GM19240 (cell line): Measurements from ENCODE around the gene SLC13A5.

Experiments used
- DNase-seq: peaks from one replicate; pipeline ENCODE4 v3.0.0; 2011; ENCODE audit warnings: low spot score; ENCODE audit not compliant: insufficient read length

Gene SLC13A5

GRCh38 chr17:6639586-6640535, 73.3 kb downstream of the SLC13A5 start:
- no peak for DNase-seq

DNA sequence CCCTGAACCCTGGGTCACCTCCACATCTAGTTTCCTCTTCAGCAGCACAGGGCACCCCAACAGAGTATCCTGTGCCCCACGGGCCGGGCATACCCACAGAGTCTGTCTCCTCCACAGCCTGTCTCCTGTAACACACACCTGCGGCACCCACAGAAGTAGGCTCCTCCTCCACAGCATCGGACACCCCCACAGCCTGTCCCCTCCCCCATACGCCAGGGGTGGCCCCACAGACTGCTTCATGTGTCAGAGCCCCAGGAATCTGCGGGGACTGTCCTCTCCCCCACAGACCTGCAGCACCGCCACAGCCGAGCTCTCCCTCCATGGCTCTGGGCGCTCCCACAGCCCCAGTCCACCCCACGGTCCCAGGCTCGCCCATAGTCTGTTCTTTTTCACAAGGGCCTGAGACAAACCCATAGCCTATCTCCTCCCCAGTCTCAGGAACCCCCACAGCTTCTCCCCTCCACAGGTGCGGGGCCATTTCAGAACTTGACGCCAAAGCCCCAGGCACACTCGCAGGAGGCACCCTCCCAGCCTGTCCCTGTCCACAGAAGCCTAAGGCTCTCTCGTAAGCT, 74.1 kb downstream of the SLC13A5 start:
- no peak for DNase-seq

- DNase-seq = no peak
These were observed 74.9 kb downstream of the SLC13A5 start for GRCh38 chr17:6638046-6638908.

DNA sequence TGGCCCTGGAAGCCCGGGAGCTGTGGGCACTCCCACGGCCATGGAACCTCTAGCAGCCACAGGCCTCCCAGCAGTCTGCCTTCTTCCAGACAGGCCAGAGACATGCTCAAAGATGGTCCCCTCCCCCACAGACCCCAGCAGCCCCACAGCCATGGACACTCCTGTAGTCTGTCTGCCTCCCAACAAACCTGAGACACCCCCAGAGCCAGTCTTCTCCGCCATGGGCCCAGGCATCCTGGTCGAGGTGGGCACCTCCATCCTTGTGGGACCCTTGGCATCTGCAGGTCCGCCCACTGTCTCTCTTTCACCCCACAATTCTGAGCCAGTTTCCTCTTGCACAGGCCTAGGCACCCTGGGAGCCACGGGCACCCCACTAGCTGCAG, 75.7 kb downstream of the SLC13A5 start:
- no peak for DNase-seq

GRCh38 chr17:6636616-6637457, 76.3 kb downstream of the SLC13A5 start:
- DNase-seq = no peak

- DNase-seq = no peak
These were observed 77.1 kb downstream of the SLC13A5 start for GRCh38 chr17:6636105-6636504.
